Occipital lobe (tissue), 2 donors: Measurements from ENCODE around the gene SUSD6. TPM values are rescaled to one million over a fixed set of nuclear protein-coding genes. Genes with fewer than 3 reads are reported as not detected.
A peak's percentile ranks its signal among the peaks of the same experiment; 100 is the strongest.
"Not testable (repeated sequence)": the region's sequence is repeated elsewhere in the genome, so short reads cannot be mapped to it uniquely, and the experiment has no call there.

Source experiments
- DNase-seq: peaks from one replicate; lab custom pipeline; 2025; lab: John Stamatoyannopoulos, UW
- total RNA-seq: library from RNA; depleted of rRNA; stranded (reverse); fragments of >200 nt; gene quantifications from one replicate; pipeline ENCODE4 v1.2.3, GENCODE V29; 2014

The SUSD6 gene
- total RNA-seq, 1 donor from 2014 or later, result 6.1 TPM

GRCh38 chr14:69694730-69695281 is 83.4 kb downstream of the SUSD6 start:
- DNase-seq, result no peak

GRCh38 chr14:69695322-69696203 is 84.2 kb downstream of the SUSD6 start:
- no peak for DNase-seq

- no peak for DNase-seq
Measured at GRCh38 chr14:69696204-69696527, 84.8 kb downstream of the SUSD6 start.

GRCh38 chr14:69696633-69697557 is 85.5 kb downstream of the SUSD6 start:
- no peak for DNase-seq

GRCh38 chr14:69698572-69698971 is 87.2 kb downstream of the SUSD6 start:
- no peak for DNase-seq

- DNase-seq, result not testable (repeated sequence)
Measured at GRCh38 chr14:69699243-69699642, 87.8 kb downstream of the SUSD6 start.

- DNase-seq, result no peak
Measured at GRCh38 chr14:69699748-69700303, 88.4 kb downstream of the SUSD6 start.

- DNase-seq, result no peak
Measured at GRCh38 chr14:69700575-69700974, 89.2 kb downstream of the SUSD6 start.

- DNase-seq, result no peak
Measured at GRCh38 chr14:69701291-69701690, 89.9 kb downstream of the SUSD6 start.

- no peak for DNase-seq
Measured at GRCh38 chr14:69701857-69702256, 90.5 kb downstream of the SUSD6 start.

- DNase-seq, result no peak
Measured at GRCh38 chr14:69703047-69704039, 91.9 kb downstream of the SUSD6 start.

GRCh38 chr14:69704319-69704718 is 92.9 kb downstream of the SUSD6 start:
- DNase-seq, result no peak

GRCh38 chr14:69705706-69706105 is 94.3 kb downstream of the SUSD6 start:
- no peak for DNase-seq

- DNase-seq, result no peak
Measured at GRCh38 chr14:69708049-69708448, 96.7 kb downstream of the SUSD6 start.

- no peak for DNase-seq
Measured at GRCh38 chr14:69708586-69709560, 97.5 kb downstream of the SUSD6 start.

- no peak for DNase-seq
Measured at GRCh38 chr14:69710378-69710777, 99.0 kb downstream of the SUSD6 start.

- peak; percentile 15 for DNase-seq
Measured at GRCh38 chr14:69711065-69711464, 99.7 kb downstream of the SUSD6 start.

- no peak for DNase-seq
Measured at GRCh38 chr14:69711477-69711876, 100.1 kb downstream of the SUSD6 start.

- no peak for DNase-seq
Measured at GRCh38 chr14:69711881-69712560, 100.6 kb downstream of the SUSD6 start.
